Measurements from ENCODE around the gene SLIT3. TPM values are rescaled to one million over a fixed set of nuclear protein-coding genes. Genes with fewer than 3 reads are reported as not detected.

SLIT3 gene
- total RNA-seq, 1 experiment from 2014 or later = 0.92 TPM

- no peak overlapping the region for H3K4me2 ChIP-seq (ENCODE audit: insufficient read depth, insufficient read length, low read length)
- no peak overlapping the region for H4K91ac ChIP-seq (ENCODE audit: insufficient read length, low read depth, low read length)
- H2AK5ac ChIP-seq (ENCODE audit: insufficient read length, low read length) = no peak overlapping the region
- DNase-seq = no peak
- H3K79me2 ChIP-seq (ENCODE audit: insufficient read depth, low read length) = no peaks in the 10 kb centered on the region
- H2BK5ac ChIP-seq (ENCODE audit: insufficient read length, low read length) = no peak overlapping the region
- H3K9me3 ChIP-seq (ENCODE audit: control insufficient read depth, low read depth, low read length) = no peaks in the 10 kb centered on the region
- no peak overlapping the region for H4K5ac ChIP-seq (ENCODE audit: insufficient read length, low read depth, low read length)
- H3K27ac ChIP-seq (ENCODE audit: insufficient read length, low read depth, low read length) = no peak overlapping the region
- Mint-ChIP-seq H3K36me3 (ENCODE audit: insufficient read depth in 1 of 3, low read depth in 3 of 3) (peaks cover 0 to 6% (median 2%) of the 10 kb centered on the region in 3 experiments; a peak in 4 of 7 replicates), H3K4me1 (0 out of 4 replicates have a peak, but pooled peaks cover 0 to 3% of the 10 kb centered on the region in 2 experiments), H3K27me3 (ENCODE audit: low read depth) (peaks cover 3% of the 10 kb centered on the region), H3K27ac (no peak overlapping the region), H3K9me3 (peaks cover 3 to 6% of the 10 kb centered on the region in 2 experiments), H3K4me3 (no peak overlapping the region)
- H3K27me3 ChIP-seq (ENCODE audit: insufficient read depth, low read length) = no peaks in the 10 kb centered on the region
- no peak overlapping the region for H3K18ac ChIP-seq (ENCODE audit: insufficient read length, low read depth, low read length)
- no peak overlapping the region for H2BK15ac ChIP-seq (ENCODE audit: low read depth, low read length)
- no peak overlapping the region for H2BK120ac ChIP-seq (ENCODE audit: low read depth, low read length, poor library complexity, severe bottlenecking)
- H2BK20ac ChIP-seq (ENCODE audit: low read depth, low read length, poor library complexity, severe bottlenecking) = no peak overlapping the region
- TF ChIP-seq, protein P1, sequence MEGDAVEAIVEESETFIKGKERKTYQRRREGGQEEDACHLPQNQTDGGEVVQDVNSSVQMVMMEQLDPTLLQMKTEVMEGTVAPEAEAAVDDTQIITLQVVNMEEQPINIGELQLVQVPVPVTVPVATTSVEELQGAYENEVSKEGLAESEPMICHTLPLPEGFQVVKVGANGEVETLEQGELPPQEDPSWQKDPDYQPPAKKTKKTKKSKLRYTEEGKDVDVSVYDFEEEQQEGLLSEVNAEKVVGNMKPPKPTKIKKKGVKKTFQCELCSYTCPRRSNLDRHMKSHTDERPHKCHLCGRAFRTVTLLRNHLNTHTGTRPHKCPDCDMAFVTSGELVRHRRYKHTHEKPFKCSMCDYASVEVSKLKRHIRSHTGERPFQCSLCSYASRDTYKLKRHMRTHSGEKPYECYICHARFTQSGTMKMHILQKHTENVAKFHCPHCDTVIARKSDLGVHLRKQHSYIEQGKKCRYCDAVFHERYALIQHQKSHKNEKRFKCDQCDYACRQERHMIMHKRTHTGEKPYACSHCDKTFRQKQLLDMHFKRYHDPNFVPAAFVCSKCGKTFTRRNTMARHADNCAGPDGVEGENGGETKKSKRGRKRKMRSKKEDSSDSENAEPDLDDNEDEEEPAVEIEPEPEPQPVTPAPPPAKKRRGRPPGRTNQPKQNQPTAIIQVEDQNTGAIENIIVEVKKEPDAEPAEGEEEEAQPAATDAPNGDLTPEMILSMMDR (conservative IDR thresholded peaks at IDR 0.05) = no peak
- no peak overlapping the region for H3K14ac ChIP-seq (ENCODE audit: insufficient read depth, low read length)
- H3T11ph ChIP-seq (ENCODE audit: low read length) = no peak overlapping the region
- no peak overlapping the region for H3K9ac ChIP-seq (ENCODE audit: extremely low read depth, insufficient read length, low read length)
- H3K56ac ChIP-seq (ENCODE audit: insufficient read length, low read depth, low read length) = no peak overlapping the region
- H3K4me1 ChIP-seq (ENCODE audit: insufficient read depth, low read length) = no peaks in the 10 kb centered on the region
- no peak overlapping the region for H4K8ac ChIP-seq (replicated peaks; ENCODE audit: insufficient read length, low read depth, low read length)
- H4K20me1 ChIP-seq (ENCODE audit: control insufficient read depth, insufficient read depth, insufficient read length) = no peaks in the 10 kb centered on the region
- H3K79me1 ChIP-seq (ENCODE audit: insufficient read depth, low read depth, low read length, poor library complexity, severe bottlenecking) = no peaks in the 10 kb centered on the region
- no peak overlapping the region for H3K23ac ChIP-seq (ENCODE audit: insufficient read length, low read depth, low read length)
- no peak overlapping the region for H2AFZ ChIP-seq (ENCODE audit: low read length)
- no CpG with 5 or more reads among the region's 3 CpGs for WGBS (ENCODE audit: extremely low coverage, insufficient read length, low lambda C conversion rate)
- H2BK12ac ChIP-seq (ENCODE audit: insufficient read length, low read depth, low read length) = no peak overlapping the region
- H3K4ac ChIP-seq (ENCODE audit: low read depth, low read length) = no peak overlapping the region
- no peaks in the 10 kb centered on the region for H3K23me2 ChIP-seq (ENCODE audit: insufficient read length, low read depth, low read length, poor library complexity, severe bottlenecking)
Measured at GRCh38 chr5:168624850-168625364, 676.0 kb downstream of the SLIT3 start.
